ENCODE data around the gene ZBTB48. TPM values are rescaled to one million over a fixed set of nuclear protein-coding genes. Genes with fewer than 3 reads are reported as not detected.

Gene ZBTB48
- 100 to 1,000 TPM in 1 of 5 donors, 10 to 100 TPM in 4; 22.6 to 139 (median 25.7) TPM for total RNA-seq
- 10 to 100 TPM; 34.8 to 64.4 (median 61.3) TPM for polyA plus RNA-seq
- long read RNA-seq, donor 1, partial matches to known transcripts: 0 of 2 reads
- long read RNA-seq, donor 1, other reads (novel, unspliced or antisense): 0 of 2 reads
- long read RNA-seq, donor 2, partial matches to known transcripts: 0 of 2 reads
- long read RNA-seq, donor 2, other reads (novel, unspliced or antisense): 0 of 2 reads
- long read RNA-seq, donor 3: 0 reads
- long read RNA-seq, donor 4: 0 reads
- long read RNA-seq, donor 5: 0 reads
- long read RNA-seq, donor 6: 0 reads
- long read RNA-seq, donor 7, partial matches to known transcripts: 0 of 4 reads
- long read RNA-seq, donor 7, other reads (novel, unspliced or antisense): 0 of 4 reads
- long read RNA-seq, donor 8, partial matches to known transcripts: 0 of 2 reads
- long read RNA-seq, donor 8, other reads (novel, unspliced or antisense): 0 of 2 reads
- long read RNA-seq, donor 9, partial matches to known transcripts: 0 of 2 reads
- long read RNA-seq, donor 9, other reads (novel, unspliced or antisense): 0 of 2 reads
- long read RNA-seq, donor 10: 0 reads

GRCh38 chr1:6579374-6580118, at the start of gene ZBTB48:
TSS of gene ZBTB48 (plus strand) at chr1:6579994. CDS start at chr1:6580610, 616 bp downstream.
- peaks cover 32 to 50% (median 48%) of the 10 kb centered on the region in 4 donors for H3K4me1 ChIP-seq
- WGBS, 5 donors: 13 to 22% (median 15%) methylated on average over 27 to 58 of the region's 58 CpGs
- intact Hi-C loops (cut with DNase I; ENCODE audit: low total_unique reads): no loop called here

GRCh38 chr1:6530504-6531160, 49.2 kb upstream of the ZBTB48 start:
- Histone ChIP-seq H3K27me3 (no peaks in the 10 kb centered on the region), H3K9me3 (no peaks in the 10 kb centered on the region), H3K4me1 (peaks cover 0 to 5% (median 2%) of the 10 kb centered on the region in 4 donors), H3K4me3 (no peak overlapping the region), H3K27ac (no peak overlapping the region), H3K36me3 (peaks cover 78 to 99% (median 98%) of the 10 kb centered on the region in 4 donors)
- intact Hi-C loops (cut with DNase I; ENCODE audit: low total_unique reads): no loop called here
- WGBS, 5 donors: 94 to 98% (median 98%) methylated on average over 13 of the region's 13 CpGs
- no peak for DNase-seq
- no peak for TF ChIP-seq POLR2A (IDR thresholded peaks at IDR 0.05)
- no peak for TF ChIP-seq CTCF (IDR thresholded peaks at IDR 0.05)
- TF ChIP-seq POLR2AphosphoS5 (IDR thresholded peaks at IDR 0.05): no peak
- TF ChIP-seq EP300 (IDR thresholded peaks at IDR 0.05): no peak

More at GRCh38 chr1:6579374-6580118, at the start of gene ZBTB48:
- Histone ChIP-seq H3K9me3 (no peaks in the 10 kb centered on the region), H3K27me3 (no peaks in the 10 kb centered on the region), H3K27ac (peak within 1 kb of the TSS; percentile 94 to 99 (median 98)), H3K4me3 (peak within 1 kb of the TSS; percentile 74 to 97 (median 92)), H3K36me3 (peaks cover 0 to 3% (median 0%) of the 10 kb centered on the region in 4 donors)
- DNase-seq: peak; percentile 99 to 100
- TF ChIP-seq POLR2A (IDR thresholded peaks at IDR 0.05): peak in 2 of 4 donors; percentile 54 to 94
- peak; percentile 99 to 100 (median 99) for TF ChIP-seq POLR2AphosphoS5 (IDR thresholded peaks at IDR 0.05)
- TF ChIP-seq CTCF (IDR thresholded peaks at IDR 0.05): no peak
- no peak for TF ChIP-seq EP300 (IDR thresholded peaks at IDR 0.05)

GRCh38 chr1:6531996-6532395, 47.8 kb upstream of the ZBTB48 start:
- TF ChIP-seq POLR2AphosphoS5 (IDR thresholded peaks at IDR 0.05): no peak
- TF ChIP-seq EP300 (IDR thresholded peaks at IDR 0.05): no peak
- TF ChIP-seq POLR2A (IDR thresholded peaks at IDR 0.05): no peak
- no peak for TF ChIP-seq CTCF (IDR thresholded peaks at IDR 0.05)
- WGBS, 5 donors: 86 to 96% (median 89%) methylated on average over 5 of the region's 5 CpGs
- DNase-seq: no peak
- Histone ChIP-seq H3K27me3 (no peaks in the 10 kb centered on the region), H3K27ac (no peak overlapping the region), H3K4me1 (peaks cover 0 to 5% (median 2%) of the 10 kb centered on the region in 4 donors), H3K4me3 (no peak overlapping the region), H3K9me3 (no peaks in the 10 kb centered on the region), H3K36me3 (peaks cover 64 to 97% (median 95%) of the 10 kb centered on the region in 4 donors)
- intact Hi-C loops (cut with DNase I; ENCODE audit: low total_unique reads): no loop called here

All from stomach (tissue), 19 donors.